SK-N-SH (cell line): ENCODE measurements around the gene LEKR1. TPM values are rescaled to one million over a fixed set of nuclear protein-coding genes. Genes with fewer than 3 reads are reported as not detected.
A peak's percentile ranks its signal among the peaks of the same experiment; 100 is the strongest.

Experiments
- CTCF ChIA-PET: fragments of 300-600, 350-600 bp; formaldehyde crosslinking; extraction: SDS; loops from one replicate; lab custom pipeline; 2021; lab: Yijun Ruan, JAX
- POLR2A ChIA-PET: fragments of 350-600 bp; sonication (Branson Sonifier 250); formaldehyde crosslinking; extraction: SDS; loops from one replicate; lab custom pipeline; 2020; ENCODE audit warnings: antibody characterized with exemption, inconsistent platforms; lab: Yijun Ruan, JAX
- DNase-seq: peaks from one replicate; pipeline ENCODE4 v3.0.0; 2012
- H2AFZ ChIP-seq: fragments of 200-600 bp; sonication (generic); 2 replicates; pipeline ENCODE4 v1.8.1; 2016; ENCODE audit warnings: antibody characterized with exemption, mild to moderate bottlenecking, low read depth
- H3F3A ChIP-seq: fragments of 200-600 bp; sonication (generic); replicated peaks from 2 replicates; pipeline ENCODE3; 2016; ENCODE audit warnings: antibody characterized with exemption, mild to moderate bottlenecking; ENCODE audit not compliant: insufficient read depth
- H3K27ac ChIP-seq, 2 experiments: fragments of 200-500 bp in 1 of 2; fragments of 200-600 bp in 1 of 2; sonication (Bioruptor generic) in 1 of 2; sonication (generic), shearing (Covaris generic) in 1 of 2; 2 replicates each; pipeline versions ENCODE4 v1.5.1 to v1.6.1; 2014 to 2016; ENCODE audit warnings: low read depth in 2 of 2, inconsistent platforms in 1 of 2, low read length in 1 of 2, mild to moderate bottlenecking in 1 of 2, mixed read lengths in 1 of 2
- H3K27me3 ChIP-seq: fragments of 200-600 bp; sonication (generic), shearing (Covaris generic); 2 replicates; pipeline ENCODE4 v1.6.1; 2016; ENCODE audit warnings: mixed run types; ENCODE audit not compliant: insufficient read depth
- H3K36me3 ChIP-seq, 2 experiments: fragments of 200-500 bp in 1 of 2; fragments of 200-600 bp in 1 of 2; sonication (Bioruptor generic) in 1 of 2; sonication (generic) in 1 of 2; replicated peaks in 1 of 2; 2 replicates each; pipeline versions ENCODE3 to v1.5.1; 2014 to 2016; ENCODE audit warnings: low read length in 1 of 2, mild to moderate bottlenecking in 1 of 2; ENCODE audit not compliant: insufficient read depth in 2 of 2, control insufficient read depth in 1 of 2
- H3K4me1 ChIP-seq, 2 experiments: fragments of 200-500 bp in 1 of 2; fragments of 200-600 bp in 1 of 2; sonication (Bioruptor generic) in 1 of 2; sonication (generic), shearing (Covaris generic) in 1 of 2; 2 replicates each; pipeline versions ENCODE4 v1.5.1 to v1.6.1; 2014 to 2016; ENCODE audit warnings: low read depth in 1 of 2, low read length in 1 of 2, mixed run types in 1 of 2; ENCODE audit not compliant: insufficient read depth in 2 of 2, control insufficient read depth in 1 of 2
- H3K4me2 ChIP-seq: fragments of 200-600 bp; sonication (generic), shearing (Covaris generic); 2 replicates; pipeline ENCODE4 v1.6.1; 2017; ENCODE audit warnings: mixed run types
- H3K4me3 ChIP-seq, 2 experiments: fragments of 200-500 bp in 1 of 2; fragments of 200-600 bp in 1 of 2; sonication (Bioruptor generic) in 1 of 2; sonication (generic), shearing (Covaris generic) in 1 of 2; 2 replicates each; pipeline versions ENCODE4 v1.5.1 to v1.8.1; 2014 to 2016; ENCODE audit warnings: low read depth in 2 of 2, inconsistent platforms in 1 of 2, low read length in 1 of 2, mild to moderate bottlenecking in 1 of 2, mixed read lengths in 1 of 2, moderate library complexity in 1 of 2
- H3K79me2 ChIP-seq: fragments of 200-600 bp; sonication (generic); 2 replicates; pipeline ENCODE4 v1.8.1; 2017; ENCODE audit warnings: mild to moderate bottlenecking; ENCODE audit not compliant: insufficient read depth
- H3K9ac ChIP-seq: fragments of 200-600 bp; sonication (generic); 2 replicates; pipeline ENCODE4 v1.6.1; 2017; ENCODE audit warnings: mixed run types
- H3K9me2 ChIP-seq: fragments of 200-600 bp; sonication (generic); 2 replicates; pipeline ENCODE4 v1.6.1; 2017; ENCODE audit warnings: mixed run types
- H3K9me3 ChIP-seq: fragments of 200-600 bp; sonication (generic); 2 replicates; pipeline ENCODE4 v1.6.1; 2017; ENCODE audit warnings: mixed run types, mild to moderate bottlenecking, moderate library complexity
- H4K20me1 ChIP-seq: fragments of 200-600 bp; sonication (generic); 2 replicates; pipeline ENCODE4 v1.6.1; 2017; ENCODE audit warnings: mild to moderate bottlenecking, mixed run types; ENCODE audit not compliant: insufficient read depth
- FOSL2 ChIP-seq: IDR thresholded peaks from 2 replicates; pipeline ENCODE4 v1.4.0; 2012; ENCODE audit warnings: low read depth, mild to moderate bottlenecking, moderate library complexity, borderline replicate concordance
- GATA2 ChIP-seq: sonication (generic); formaldehyde crosslinking; IDR thresholded peaks from 2 replicates; pipeline ENCODE4 v1.5.0; 2020; ENCODE audit warnings: mild to moderate bottlenecking, missing genetic modification reagents
- MEF2A ChIP-seq: IDR thresholded peaks from 2 replicates; pipeline ENCODE4 v1.4.0; 2012; ENCODE audit warnings: low read depth, borderline replicate concordance
- NRF1 ChIP-seq: IDR thresholded peaks from 2 replicates; pipeline ENCODE4 v1.6.1; 2012; ENCODE audit warnings: low read depth, mild to moderate bottlenecking, low read length
- RFX5 ChIP-seq: IDR thresholded peaks from 2 replicates; pipeline ENCODE4 v1.6.1; 2012; ENCODE audit warnings: mild to moderate bottlenecking, improper control_type of control experiment, low read length
- TAF1 ChIP-seq: IDR thresholded peaks from 2 replicates; pipeline ENCODE4 v1.6.1; 2012; ENCODE audit warnings: low read depth, mild to moderate bottlenecking, low read length, moderate library complexity, borderline replicate concordance
- USF2 ChIP-seq: fragments of 150-350 bp; IDR thresholded peaks from 2 replicates; pipeline ENCODE4 v1.6.1; 2017; ENCODE audit warnings: antibody characterized with exemption, low read length, low read depth, borderline replicate concordance
- WGBS: methylation state at CpG from one replicate; pipeline ENCODE4 v1.1.6; 2017; ENCODE audit warnings: low lambda C conversion rate; 5-methylcytosine and 5-hydroxymethylcytosine counted together
- polyA plus RNA-seq, 3 experiments: library from polyadenylated mRNA; depleted of rRNA; stranded (reverse); fragments of >200 nt; gene quantifications; 2 replicates each; pipeline ENCODE4 v1.2.3, GENCODE V29; 2012
- TF ChIP-seq, protein P1 (sequence below): IDR thresholded peaks from 2 replicates; pipeline ENCODE4 v1.4.0; 2012; ENCODE audit warnings: low read depth, borderline replicate concordance
- TF ChIP-seq, protein P2 (sequence below): fragments of 200-600 bp; sonication (generic); IDR thresholded peaks from 2 replicates; pipeline ENCODE4 v1.6.1; 2017; ENCODE audit warnings: antibody characterized with exemption, mild to moderate bottlenecking, moderate library complexity

Gene LEKR1
- polyA plus RNA-seq, 1 of the 3 experiments (the other 2 are of a cell fraction), result 0.30 TPM

DNA sequence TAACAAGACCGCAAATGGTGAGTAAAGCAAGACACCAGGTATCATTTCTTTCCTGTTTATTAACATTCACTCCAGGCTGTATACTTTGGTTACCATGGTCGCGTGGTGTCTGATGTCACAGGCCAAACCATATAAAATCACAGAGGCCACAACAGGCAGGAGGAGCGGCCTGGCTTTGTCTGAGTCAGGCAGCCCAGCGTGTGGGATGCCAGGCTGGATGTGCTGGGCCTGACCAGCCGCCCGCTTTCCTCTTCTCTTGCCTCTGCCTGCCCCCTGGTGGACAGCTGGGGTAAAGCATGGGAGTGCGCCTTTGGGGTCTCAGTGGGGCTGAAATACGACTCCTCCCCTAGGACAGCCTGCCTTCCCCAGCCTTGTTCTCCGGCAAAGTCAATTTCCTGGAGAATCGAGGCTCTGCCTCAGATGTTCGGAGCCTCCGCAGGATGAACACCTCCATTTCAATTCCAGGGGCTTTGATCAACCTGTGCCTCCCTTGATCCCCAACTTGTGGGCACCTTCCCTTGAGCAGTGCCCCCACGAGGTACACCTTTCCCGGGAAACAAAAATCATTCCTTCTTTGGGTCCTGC is 255.6 kb downstream of the LEKR1 start (continued):
- TF ChIP-seq, protein P1, sequence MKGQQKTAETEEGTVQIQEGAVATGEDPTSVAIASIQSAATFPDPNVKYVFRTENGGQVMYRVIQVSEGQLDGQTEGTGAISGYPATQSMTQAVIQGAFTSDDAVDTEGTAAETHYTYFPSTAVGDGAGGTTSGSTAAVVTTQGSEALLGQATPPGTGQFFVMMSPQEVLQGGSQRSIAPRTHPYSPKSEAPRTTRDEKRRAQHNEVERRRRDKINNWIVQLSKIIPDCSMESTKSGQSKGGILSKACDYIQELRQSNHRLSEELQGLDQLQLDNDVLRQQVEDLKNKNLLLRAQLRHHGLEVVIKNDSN, result no peak
- no peak for TF ChIP-seq USF2
- TF ChIP-seq MEF2A, result no peak
- TF ChIP-seq, protein P2, sequence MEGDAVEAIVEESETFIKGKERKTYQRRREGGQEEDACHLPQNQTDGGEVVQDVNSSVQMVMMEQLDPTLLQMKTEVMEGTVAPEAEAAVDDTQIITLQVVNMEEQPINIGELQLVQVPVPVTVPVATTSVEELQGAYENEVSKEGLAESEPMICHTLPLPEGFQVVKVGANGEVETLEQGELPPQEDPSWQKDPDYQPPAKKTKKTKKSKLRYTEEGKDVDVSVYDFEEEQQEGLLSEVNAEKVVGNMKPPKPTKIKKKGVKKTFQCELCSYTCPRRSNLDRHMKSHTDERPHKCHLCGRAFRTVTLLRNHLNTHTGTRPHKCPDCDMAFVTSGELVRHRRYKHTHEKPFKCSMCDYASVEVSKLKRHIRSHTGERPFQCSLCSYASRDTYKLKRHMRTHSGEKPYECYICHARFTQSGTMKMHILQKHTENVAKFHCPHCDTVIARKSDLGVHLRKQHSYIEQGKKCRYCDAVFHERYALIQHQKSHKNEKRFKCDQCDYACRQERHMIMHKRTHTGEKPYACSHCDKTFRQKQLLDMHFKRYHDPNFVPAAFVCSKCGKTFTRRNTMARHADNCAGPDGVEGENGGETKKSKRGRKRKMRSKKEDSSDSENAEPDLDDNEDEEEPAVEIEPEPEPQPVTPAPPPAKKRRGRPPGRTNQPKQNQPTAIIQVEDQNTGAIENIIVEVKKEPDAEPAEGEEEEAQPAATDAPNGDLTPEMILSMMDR, result peak; percentile 96
- TF ChIP-seq NRF1, result no peak; the same call in 1 of the 2 replicates
- TF ChIP-seq RFX5, result no peak

DNA sequence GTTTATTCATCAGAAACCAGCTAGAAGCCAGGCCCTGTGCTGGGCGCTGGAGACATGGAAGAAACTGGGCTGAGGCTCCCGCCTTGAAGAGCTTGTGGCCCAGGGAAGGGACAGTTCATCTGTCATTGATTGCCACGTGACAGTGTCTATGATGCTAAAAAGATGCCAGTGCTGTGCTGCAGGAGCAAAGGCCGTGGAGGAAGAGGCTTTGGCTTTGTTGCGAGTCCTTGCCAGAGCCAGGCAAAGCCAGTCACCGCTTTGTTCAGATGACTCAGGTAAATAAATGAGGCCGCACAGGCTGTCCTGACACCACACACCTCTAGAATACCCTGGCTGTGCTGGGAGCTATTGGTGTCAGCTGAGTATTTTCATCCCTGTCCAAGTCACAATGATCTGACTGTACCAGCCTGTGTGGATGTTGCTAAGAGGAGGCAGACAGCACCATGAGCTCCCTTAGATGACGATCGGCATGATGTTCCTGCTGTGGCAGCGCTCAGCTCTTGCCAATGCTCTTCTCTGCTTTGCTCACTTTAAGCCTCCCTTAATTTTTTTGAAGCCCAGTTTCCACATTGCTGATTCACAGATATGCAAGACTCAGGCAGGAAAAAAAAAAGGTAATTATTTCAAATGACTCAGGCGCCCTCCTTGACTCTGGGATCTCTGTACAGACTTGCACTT is 256.3 kb downstream of the LEKR1 start:
- Histone ChIP-seq H3K4me3 (no peak overlapping the region), H2AFZ (peak overlapping the region; percentile 64; the same call in 1 of the 2 replicates), H3K9me2 (no peaks in the 10 kb centered on the region), H3K9ac (no peak overlapping the region; the same call in 1 of the 2 replicates), H4K20me1 (no peaks in the 10 kb centered on the region), H3K4me1 (peaks cover 13 to 33% of the 10 kb centered on the region in 2 experiments; a peak in 3 of 4 replicates), H3K79me2 (no peaks in the 10 kb centered on the region), H3F3A (peaks cover 7% of the 10 kb centered on the region), H3K4me2 (peak overlapping the region; percentile 58; the same call in 1 of the 2 replicates), H3K36me3 (no peaks in the 10 kb centered on the region), H3K9me3 (no peaks in the 10 kb centered on the region), H3K27me3 (no peaks in the 10 kb centered on the region), H3K27ac (peak overlapping the region in 1 of 2 experiments; percentile 33; a peak in 2 of 4 replicates)
- CTCF ChIA-PET, result interaction anchor here (0.6 to 4.3 kb wide), 28 partner anchors 11 to 1088 kb away, joined by 3 to 74 read pairs (median 4); partner anchors contain the start of genes SSR3 and TIPARP
- no peak for DNase-seq
- POLR2A ChIA-PET, result interaction anchor here (0.6 kb wide), 1 partner anchor 41 kb away, joined by 3 read pairs; no protein-coding TSS in a partner anchor
- TF ChIP-seq GATA2 (CRISPR knock-in tag), result no peak
- TF ChIP-seq FOSL2, result peak; percentile 45; the same call in 1 of the 2 replicates
- no peak for TF ChIP-seq TAF1
- WGBS, result 78% methylated on average over 8 of the region's 11 CpGs
